ENCODE data around the gene PITX3.
"Not testable (repeated sequence)": the region's sequence is repeated elsewhere in the genome, so short reads cannot be mapped to it uniquely, and the experiment has no call there.

Gene PITX3

GRCh38 chr10:102255404-102255803 lies 14.1 kb upstream of the PITX3 start:
- no peak for DNase-seq (ENCODE audit: low spot score)

DNA sequence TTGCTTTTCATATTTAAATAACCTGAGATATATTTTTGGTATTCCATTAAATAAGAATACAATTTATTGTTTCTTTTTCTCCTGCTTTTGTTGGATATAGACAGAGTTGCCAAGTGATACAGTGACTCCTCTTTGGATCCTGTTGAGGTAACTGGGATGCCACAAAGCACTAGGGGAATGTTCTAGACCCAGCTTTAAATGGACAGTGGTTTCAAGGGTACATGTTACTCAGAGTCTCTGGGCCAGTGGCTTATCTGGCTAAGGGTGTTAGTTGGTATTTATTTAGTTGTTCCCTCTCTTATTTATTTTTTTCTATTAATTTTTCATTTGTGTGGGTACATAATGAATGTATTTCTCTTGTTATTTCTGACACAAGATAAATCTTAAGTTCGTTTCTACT lies 13.1 kb upstream of the PITX3 start:
- DNase-seq (ENCODE audit: low spot score): no peak

GRCh38 chr10:102252508-102252907 lies 11.2 kb upstream of the PITX3 start:
- not testable (repeated sequence) for DNase-seq (ENCODE audit: low spot score)

DNA sequence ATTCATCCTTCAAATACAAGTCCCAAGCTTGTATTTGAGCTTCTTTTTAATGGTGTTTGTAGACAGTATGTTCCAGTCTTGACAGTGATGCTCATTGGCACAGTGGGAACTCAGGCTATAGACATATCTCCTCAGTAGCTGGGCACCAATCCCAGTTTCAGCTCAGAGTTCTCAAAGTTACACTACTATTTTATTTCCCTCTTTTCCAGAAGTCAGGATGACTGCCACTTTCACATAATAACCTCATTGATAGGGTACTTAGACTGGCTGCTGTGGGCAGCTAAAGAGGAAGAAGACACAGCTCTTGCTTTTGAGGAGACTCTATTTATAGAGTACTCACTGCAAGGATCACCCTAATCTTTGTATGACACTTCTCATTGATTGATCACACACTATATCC lies 6.4 kb upstream of the PITX3 start:
- no peak for DNase-seq (ENCODE audit: low spot score)

- no peak for DNase-seq (ENCODE audit: low spot score)
Measured at GRCh38 chr10:102246261-102246660, 4.9 kb upstream of the PITX3 start.

DNA sequence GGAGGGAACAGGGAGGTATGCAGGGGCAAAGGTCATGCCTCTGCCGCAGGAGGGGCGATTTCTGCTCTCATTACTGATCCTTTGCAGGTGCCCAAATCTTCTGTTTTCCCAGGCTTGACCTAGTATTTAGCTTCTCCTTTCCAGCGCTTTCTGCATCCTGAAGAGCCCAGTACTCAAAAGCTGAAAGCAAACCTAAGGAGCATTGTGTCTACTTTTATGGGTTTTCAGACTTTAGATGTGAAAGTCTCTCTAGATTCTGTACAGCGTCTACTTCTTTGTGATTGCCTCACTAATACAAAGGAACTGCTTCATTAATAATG lies 4.6 kb upstream of the PITX3 start:
- DNase-seq (ENCODE audit: low spot score): no peak

- peak; percentile 92 for DNase-seq (ENCODE audit: low spot score)
Measured at GRCh38 chr10:102245082-102245931, 4.0 kb upstream of the PITX3 start, which contains the start of gene GBF1. GBF1 (plus strand) TSS chr10:102245532; CDS start chr10:102258939, 13,407 bp downstream.

GRCh38 chr10:102243309-102243708 lies 2.0 kb upstream of the PITX3 start:
- no peak for DNase-seq (ENCODE audit: low spot score)

GRCh38 chr10:102242118-102242485 lies 790 bp upstream of the PITX3 start:
- no peak for DNase-seq (ENCODE audit: low spot score)

DNA sequence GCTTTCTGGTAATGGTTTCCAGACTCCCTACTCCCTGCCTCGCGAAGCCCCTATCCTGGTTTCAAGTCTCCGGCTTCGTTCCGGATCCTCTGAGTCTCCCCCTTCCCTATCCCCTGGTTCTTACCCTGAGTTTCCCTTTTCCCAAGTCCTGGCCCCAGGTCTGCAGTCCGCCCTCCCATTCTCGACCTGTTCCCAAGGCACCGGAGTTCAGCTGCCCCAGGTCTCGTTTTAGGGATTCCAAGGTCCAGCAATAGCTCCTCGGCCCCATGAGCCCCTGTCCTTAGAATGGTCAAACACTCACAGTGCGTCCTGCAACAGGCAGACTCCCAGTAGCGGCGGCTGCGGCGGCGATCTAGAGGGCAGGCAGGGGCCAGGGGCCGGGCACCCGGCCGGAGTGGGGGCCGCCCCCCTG lies 274 bp downstream of the PITX3 start:
- DNase-seq (ENCODE audit: low spot score): no peak

GRCh38 chr10:102240467-102241031 lies 763 bp downstream of the PITX3 start:
- no peak for DNase-seq (ENCODE audit: low spot score)

DNA sequence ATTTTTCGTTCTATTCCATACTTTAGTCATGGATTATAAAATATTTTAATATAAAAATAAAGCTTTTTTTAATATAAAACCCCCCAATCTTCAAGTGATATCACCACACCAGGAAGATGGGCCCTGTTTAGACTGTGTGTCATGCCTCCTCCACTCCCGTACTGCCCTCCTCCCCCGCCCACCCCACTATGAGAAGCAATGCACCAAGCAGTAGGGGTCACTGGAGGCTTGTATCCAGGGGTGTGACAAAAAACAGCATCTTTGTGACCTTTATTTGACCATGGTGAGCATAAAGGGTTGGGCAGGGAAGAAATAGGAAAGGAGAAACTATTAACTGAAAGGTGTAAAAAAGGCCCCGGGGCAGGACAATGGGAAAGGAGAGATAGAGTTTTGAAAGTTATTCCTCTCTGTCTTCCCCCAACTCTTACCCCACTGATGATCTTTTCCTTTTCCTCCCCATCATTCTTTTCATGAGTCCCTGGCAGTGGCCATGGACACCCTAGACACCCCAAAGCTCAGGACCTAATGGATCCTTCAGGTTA lies 3.5 kb downstream of the PITX3 start:
- no peak for DNase-seq (ENCODE audit: low spot score)

DNA sequence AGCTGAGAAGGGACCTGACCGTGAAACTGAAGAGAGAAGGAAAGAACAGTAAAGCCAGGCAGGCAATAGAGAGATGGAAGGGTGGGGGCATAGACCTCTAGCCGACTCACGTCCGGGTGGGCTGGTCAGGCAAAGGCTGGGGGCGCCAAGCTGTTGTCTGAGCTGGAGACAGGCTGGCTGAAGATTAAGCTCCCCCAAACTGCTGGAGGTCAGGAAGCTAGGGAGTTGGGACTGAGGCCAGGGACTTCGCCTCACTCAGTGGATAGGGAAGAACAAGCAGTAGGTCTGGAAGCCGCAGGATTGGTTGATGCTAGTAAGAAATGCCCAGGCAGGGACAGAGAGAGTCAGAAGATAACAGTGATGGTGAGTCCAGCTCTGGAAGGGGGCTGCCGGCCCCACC lies 5.3 kb downstream of the PITX3 start:
- DNase-seq (ENCODE audit: low spot score): no peak

- DNase-seq (ENCODE audit: low spot score): no peak
Measured at GRCh38 chr10:102235598-102235920, 5.8 kb downstream of the PITX3 start.

GRCh38 chr10:102234888-102235597 lies 6.3 kb downstream of the PITX3 start:
- no peak for DNase-seq (ENCODE audit: low spot score)

DNA sequence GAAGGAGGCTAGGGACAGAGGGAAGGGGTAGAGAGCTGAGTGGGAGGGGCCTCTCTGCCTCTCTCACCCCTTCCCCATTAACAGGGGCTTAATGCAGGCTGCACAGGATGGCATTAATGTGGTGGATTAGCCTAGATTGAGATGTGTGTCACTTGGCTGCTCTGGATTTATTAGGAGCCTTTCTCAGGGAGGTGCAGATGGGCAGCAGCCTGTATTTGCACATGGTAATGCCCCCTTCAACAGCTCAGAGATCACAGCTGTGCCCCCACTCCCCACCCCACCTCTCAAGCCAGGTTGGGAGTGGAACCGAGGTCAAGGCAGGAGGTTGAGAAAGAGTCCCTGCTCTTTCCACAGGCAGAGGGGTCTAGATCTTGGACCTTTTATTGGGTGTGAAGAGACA lies 7.3 kb downstream of the PITX3 start:
- DNase-seq (ENCODE audit: low spot score): no peak

- DNase-seq (ENCODE audit: low spot score): no peak
Measured at GRCh38 chr10:102231357-102232318, 9.7 kb downstream of the PITX3 start.

DNA sequence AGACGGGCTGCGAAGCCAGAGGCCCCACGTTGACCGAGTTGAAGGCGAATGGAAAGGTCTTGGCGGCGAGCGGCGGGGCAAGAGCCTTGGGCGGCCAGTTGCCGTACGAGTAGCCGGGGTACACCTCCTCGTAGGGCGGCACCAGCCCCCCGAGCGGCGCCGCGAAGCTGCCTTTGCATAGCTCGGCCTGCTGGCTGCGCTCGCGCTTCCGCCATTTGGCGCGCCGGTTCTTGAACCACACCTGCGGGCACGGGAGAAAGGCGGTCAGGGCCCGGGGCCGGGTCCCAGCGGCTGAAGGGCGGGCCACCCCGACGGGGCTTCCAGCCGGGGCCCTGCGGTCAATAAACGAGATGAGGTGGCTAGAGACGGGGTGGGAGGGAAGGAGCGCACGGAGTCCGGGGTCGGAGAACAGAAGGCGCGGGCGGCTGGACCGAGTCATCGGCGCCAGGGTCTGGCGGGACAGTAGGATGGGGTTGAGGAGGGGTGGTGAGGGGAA lies 10.4 kb downstream of the PITX3 start:
- no peak for DNase-seq (ENCODE audit: low spot score)

- peak; percentile 78 for DNase-seq (ENCODE audit: low spot score)
Measured at GRCh38 chr10:102230264-102230860, 10.9 kb downstream of the PITX3 start.

DNA sequence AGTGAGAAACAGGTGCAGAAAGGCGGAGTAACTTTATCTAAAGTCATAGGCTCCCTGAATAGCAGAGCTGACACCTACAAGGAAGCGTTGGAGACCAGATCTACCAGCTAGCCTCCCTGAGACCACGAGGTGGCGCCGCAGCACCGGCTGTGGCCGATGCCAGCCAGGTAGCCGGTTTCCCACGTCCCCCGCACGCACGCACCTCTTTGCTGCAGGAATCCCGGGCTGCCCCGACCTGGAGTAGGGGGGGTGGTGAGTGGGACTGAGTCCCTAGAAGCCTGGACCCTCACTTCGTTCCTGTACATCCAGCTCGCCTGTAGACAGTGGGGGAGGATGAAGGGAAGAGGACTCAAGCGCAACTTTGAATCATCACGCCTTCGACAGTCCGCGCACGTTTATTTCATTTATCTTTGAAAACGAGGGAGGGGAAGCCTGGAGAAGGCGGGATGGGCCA lies 11.5 kb downstream of the PITX3 start:
- peak; percentile 86 for DNase-seq (ENCODE audit: low spot score)

- no peak for DNase-seq (ENCODE audit: low spot score)
Measured at GRCh38 chr10:102227050-102227449, 14.3 kb downstream of the PITX3 start.

All from left forelimb (tissue), 1 donor.